T-helper 2 cell treated with Interferon-gamma antibody and Interleukin-4, amounts not matched to agents 100 ng/mL and 5 ng/mL, for 36 hours (primary cell): ENCODE results near the gene GFI1. TPM values are rescaled to one million over a fixed set of nuclear protein-coding genes. Genes with fewer than 3 reads are reported as not detected.
"Not testable (repeated sequence)": the region's sequence is repeated elsewhere in the genome, so short reads cannot be mapped to it uniquely, and the experiment has no call there.

Experiments
- intact Hi-C: fragments of 100-400 bp; cut with micrococcal nuclease; formaldehyde crosslinking; loops from one replicate; pipeline ENCODE4 v1.15.1; 2023
- total RNA-seq: library from RNA; stranded (reverse); gene quantifications from 2 replicates; pipeline ENCODE4 v1.2.3, GENCODE V29; 2022

The GFI1 gene
- total RNA-seq, 1 donor from 2014 or later, result 92.9 TPM

DNA sequence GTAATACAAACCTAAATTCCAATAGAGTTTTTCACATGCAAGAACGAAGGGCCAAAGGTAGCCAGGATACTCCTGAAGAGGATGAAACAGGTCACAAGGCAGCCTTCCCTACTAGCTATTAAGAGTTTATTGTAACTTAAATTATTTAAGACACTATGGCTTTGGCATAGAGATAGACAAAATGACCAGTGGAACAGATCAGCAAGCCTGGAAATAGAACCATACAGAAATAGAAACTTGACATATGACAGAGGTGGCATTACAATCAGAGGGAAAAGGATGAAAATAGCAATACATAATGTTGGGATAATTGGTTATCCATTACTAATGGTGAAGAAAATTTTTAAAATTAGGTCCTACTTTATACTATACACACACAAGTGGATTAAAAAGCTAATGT lies 16.5 kb downstream of the GFI1 start:
- intact Hi-C loops, result no loop called here

DNA sequence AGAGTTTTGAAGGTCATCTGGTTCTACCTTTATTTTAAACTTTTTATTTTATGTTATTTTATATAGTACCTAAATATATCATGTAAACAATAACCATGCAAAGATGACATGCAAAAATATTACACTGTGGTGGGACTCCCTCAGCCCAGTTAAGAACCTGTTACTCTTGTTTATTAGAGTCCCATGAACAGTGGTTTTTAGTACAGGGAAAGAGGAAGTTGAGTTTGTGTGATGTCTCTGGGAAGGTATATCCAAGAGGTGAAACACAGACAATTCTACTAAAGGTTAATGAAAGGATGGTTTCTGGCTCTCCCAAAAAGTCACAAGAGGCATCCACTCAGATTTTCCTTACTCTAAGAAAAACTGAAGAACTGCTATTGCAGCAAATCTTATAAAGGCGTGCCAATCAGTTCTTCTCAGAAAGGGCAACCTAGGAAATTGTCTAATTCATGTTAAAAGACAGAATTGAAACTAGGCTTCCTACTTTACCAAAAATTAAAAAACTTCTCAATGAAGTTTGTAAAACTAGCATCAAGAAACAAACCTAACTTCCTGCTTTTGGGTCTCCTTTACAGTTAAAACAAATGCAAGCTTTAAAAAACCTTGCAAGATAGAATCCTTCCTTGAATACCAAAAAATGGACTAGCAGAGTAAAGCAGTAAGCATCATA lies 19.9 kb downstream of the GFI1 start:
- intact Hi-C loops, result loop anchor here (2.0 kb wide), 1 partner anchor 18 kb away; no protein-coding TSS in a partner anchor

DNA sequence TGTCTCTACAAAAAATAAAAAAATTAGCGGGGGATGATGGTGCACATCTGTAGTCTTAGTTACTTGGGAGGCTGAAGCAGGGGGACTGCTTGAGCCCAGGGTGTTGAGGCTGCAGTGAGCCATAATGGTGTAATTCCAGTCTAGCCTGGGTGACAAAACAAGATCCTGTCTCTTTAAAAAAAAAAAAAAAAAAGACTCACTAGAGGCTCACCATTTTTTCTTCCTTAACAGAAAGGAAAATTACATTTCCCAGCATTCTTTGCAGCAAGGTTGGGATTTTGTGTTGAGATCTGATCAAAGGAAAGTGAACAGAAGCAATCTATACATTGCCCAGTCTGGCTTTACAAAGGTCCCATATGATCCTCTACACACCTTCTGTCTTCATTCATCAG lies 21.5 kb downstream of the GFI1 start:
- intact Hi-C loops, result no loop called here

DNA sequence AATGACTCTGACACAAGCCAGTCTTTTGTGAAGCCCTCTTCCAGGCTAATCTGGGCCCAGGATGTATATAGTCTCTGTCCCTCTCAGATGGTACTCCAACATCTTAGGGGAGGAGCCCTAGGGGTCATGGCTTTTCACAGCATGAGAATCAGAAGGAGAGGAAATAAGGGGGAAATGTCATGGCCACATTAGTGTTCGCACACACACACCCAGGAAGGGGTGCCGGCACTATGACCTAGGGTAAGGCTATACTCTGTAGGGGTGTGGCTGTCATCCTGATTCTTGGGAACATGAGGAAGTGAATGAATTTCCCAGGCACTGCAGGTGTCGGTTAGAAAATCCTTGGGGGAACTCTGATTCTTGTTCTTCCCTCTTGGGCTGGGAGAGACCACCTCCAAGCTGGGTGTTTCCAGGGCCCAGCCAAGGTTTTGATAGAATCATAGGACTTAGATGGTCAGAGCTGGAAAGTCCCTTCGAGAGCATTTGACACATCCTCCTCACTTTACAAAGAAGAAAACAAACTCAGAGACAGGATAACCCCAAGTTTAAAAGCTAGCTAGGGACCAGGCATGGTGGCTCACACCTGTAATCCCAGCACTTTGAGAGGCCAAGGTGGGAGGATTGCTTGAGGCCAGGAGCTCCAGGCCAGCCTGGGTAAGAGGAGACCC lies 22.0 kb downstream of the GFI1 start:
- intact Hi-C loops, result loop anchor here (5.0 kb wide), 2 partner anchors 52 to 147 kb away; no protein-coding TSS in a partner anchor

DNA sequence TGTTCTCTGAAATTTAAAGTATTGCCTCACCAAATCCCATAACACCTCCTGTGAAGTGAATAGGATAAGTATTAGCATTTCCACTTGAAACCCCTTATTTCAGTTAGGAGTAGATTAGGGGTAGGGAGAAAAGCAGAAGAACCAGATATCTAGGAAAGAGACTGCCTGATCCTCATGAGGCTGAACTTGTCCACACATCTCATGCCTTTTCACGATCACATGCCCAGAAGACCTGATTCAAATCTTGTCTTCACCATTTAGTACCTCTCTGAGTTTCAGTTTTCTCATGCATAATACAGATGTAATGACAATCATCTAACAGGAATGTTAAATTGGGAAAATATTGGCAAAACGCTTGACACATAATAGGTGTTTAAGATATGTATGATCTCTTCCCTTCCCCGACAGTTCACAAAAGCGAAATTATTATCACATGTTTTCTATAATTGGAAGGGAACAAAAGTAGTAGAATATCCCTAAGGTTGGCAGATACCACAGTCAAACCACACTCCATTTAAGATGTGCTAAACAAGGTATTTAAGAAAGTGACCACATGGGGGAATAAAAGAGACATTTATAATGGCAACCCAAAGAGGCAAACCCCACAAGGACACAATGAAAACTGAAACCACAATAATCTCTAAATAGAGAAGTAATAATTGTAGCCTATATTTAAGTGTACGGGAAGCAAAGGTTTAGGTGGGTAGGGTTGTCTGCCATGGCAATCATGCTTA lies 25.2 kb downstream of the GFI1 start:
- intact Hi-C loops, result loop anchor here (5.0 kb wide), 2 partner anchors 49 to 144 kb away; no protein-coding TSS in a partner anchor

DNA sequence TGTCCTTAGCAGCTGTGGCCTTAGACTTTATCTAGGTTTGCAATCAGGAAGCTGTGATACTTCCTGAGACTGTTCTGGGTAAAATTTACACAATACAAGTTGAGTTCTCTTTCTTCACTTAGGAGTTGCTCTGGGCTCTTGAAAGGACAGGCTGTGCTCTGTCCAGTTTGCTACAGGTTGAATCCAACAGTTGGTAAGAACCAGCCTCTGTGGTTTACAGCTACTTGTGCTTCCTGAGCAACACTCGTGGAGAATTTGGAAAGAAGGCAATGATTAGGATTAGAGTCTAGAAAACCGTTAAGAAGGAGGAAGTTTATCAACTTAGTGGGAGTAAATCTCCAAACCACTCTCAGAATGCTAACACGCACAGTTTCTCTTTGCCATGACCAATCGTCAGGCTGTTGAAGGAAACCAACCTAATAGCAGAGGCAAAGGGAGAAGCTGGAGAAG lies 26.8 kb downstream of the GFI1 start:
- intact Hi-C loops, result loop anchor here (5.0 kb wide), 2 partner anchors 48 to 143 kb away; no protein-coding TSS in a partner anchor

DNA sequence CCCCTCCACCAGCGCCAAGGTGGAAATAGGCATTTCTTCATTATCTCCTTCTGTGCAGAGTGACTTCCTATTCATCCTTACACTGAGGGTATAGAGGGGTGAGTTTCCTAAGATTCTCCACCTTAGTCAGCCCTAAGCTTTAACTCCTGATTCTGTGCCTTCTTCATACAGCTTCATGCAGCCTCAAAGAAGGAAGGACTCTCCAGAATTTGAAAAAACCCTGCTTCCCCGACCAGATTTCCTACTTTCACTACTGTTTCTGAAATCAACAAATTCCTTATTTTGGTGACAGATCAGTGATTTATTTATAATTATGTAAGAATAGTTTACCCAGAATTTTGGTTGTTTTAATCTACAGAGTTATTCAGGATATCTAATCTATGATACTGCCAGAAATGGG lies 28.6 kb downstream of the GFI1 start:
- intact Hi-C loops, result no loop called here

DNA sequence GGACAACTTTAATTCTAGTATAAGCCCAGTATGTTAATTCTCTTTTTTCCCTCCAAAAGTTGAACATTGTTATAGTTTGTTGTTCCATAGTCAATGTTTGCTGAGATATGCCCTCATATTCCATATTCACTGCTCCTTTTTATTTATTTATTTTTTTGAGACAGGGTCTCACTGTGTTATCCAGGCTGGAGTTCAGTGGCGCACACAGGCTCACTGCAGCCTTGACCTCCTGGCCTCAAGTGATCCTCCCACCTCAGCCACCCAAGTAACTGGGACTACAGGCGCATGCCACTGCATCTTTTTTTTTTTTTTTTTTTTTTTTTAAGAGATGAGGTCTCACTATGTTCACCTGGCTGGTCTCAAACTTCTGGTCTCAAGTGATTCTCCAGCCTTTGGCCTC lies 38.7 kb downstream of the GFI1 start:
- intact Hi-C loops, result no loop called here

DNA sequence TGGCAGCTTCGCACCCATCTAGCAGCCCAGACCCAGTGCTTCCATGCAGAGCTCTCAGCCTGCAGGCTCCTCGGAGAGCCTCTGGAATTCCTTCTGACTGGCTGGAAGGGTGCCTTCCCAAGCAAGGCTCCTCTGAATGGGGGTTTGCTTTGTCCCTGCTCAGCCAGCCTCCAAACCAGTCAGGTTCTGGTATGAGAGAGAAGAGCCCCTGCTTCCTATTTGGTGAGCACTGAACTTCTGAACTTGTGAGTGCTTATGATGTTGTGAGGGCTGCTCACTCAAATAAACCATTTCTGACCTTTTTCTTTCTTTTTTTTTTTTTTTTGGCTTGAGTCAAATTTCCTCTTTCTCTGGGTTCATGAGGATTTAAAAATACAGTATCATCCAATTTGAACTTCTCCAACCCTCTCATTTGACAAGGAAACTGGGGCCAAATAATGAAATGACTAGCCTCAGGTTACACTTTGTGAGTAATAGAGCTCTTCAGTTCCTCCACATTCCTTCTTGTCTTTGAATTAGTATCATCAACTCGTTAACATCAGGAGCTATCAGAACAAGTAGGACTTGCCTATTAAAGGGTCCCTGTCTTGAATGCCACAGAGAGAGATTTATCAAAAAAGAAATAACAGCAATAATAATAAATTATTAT lies 39.6 kb downstream of the GFI1 start:
- intact Hi-C loops, result no loop called here

DNA sequence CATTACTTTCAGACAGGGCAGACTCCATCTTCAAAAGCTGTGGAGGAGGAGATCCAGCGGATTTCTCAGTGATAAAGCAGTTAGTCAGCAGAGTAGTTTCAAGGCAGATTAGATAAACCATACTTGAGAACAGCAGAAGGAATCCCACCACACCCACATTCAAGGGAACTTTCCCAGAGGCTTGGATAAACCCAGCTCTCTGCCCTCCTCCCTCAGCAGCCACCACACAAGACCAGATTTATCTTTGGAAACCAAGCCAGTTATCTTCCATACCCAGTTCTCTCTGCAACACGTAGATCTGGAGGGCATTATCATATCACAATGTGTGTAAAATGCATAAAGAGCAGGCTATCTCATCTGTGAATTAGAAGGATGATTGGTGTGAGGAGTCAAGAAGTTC lies 40.2 kb downstream of the GFI1 start:
- intact Hi-C loops, result no loop called here

DNA sequence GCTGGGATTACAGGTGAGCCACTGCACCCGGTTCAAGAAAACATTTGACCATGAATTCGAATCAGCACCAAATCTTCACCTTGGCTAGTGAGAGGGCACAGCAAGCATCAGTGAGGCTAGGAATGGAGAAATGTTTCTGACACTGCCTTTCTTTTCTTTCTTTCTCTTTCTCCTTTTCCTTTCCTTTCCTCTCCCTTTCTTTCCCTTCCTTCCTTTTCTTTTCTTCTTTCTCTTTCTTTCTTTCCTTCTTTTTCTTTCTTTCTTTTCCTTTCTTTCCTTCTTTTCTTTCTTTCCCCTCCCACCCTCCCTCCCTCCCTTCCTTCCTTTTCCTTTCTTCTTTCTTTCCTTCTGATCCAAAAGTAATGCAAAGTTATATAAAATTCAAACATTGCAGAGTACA lies 40.9 kb downstream of the GFI1 start:
- intact Hi-C loops, result no loop called here

DNA sequence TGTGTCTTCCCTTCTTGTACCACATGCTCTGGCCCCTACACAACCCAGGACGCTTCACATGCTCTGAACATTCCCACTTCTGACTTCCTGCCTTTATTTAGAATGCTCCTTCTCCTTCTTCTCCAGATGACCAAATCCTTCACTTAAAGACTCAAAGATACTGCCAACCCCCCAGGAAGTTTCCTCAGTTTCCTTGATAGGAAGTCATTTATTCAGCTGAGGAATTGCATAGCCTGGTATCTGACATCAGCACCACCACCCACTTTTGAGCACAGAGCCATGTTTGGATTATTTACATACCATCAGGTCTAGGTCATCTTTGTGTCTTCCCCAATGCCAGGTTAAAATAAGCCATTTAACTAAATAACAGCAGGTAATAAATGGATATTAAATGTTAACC lies 42.4 kb downstream of the GFI1 start:
- intact Hi-C loops, result no loop called here

DNA sequence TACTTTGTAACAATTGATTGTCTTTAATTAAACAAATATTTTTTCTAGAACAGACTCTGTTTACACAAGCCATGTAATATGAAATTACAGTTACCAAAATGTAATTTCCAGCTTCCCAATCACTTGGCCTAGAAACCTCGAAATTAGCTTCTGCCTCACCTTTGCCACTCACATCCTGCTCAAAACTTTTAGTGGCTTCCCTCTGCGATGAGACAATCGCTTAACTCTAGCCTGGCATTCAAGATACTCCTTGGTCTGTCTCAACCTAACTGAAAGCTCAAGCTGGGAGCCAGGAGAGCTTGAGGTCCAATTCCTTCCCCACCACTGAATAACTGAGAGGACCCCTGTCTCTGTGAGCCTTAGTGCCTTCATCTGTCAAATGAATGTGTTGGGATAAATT lies 42.8 kb downstream of the GFI1 start:
- intact Hi-C loops, result no loop called here

DNA sequence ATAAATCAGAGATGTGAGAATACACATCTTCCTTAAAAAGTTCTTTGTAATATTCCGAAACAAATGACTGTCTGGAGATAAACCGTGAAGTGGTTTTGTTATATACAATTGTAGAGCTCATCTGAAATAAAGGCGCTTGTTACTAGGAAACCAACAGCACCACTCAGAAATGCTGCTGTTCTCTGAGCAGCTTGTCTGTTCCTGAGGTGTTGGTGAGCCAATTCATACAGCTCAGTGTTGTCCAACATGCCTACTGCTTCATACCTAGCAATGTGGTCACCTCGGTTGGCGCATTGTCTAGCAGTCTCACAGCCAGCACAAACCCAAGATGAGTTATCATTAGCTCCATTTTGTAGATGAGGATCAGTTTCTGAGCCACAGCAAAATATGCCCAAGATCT lies 44.4 kb downstream of the GFI1 start:
- intact Hi-C loops, result no loop called here

DNA sequence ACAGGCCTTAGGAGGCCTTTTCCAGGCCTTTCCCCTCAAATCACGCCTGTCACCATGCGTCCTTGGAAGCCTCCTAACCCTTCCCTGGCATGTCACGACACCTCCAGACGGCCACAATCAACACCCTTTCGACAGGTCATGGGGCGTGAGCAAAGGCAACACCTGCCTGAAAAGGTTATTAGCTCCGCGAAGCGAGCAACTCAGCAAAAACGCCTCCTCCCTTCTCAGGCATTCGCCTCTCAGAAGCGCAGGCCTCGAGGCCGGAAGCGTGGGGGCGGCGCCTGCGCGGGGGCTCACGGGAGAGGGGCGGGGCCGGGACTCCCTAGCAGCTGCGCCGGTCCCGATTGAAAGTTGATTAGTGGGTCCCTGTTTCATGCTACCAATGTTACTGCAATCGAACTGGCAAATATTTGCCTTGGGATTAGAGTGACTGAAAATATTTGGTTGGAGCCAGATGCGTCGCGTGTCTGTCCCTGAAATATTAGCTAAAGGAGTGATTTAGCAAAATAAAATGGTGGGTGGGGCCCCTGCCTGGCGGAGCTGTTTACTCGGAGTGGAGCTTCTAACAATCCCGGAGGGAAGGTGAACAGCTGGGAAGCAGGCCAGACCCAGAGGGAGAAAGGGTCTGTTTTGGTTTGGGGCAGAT lies 44.9 kb downstream of the GFI1 start:
- intact Hi-C loops, result no loop called here

DNA sequence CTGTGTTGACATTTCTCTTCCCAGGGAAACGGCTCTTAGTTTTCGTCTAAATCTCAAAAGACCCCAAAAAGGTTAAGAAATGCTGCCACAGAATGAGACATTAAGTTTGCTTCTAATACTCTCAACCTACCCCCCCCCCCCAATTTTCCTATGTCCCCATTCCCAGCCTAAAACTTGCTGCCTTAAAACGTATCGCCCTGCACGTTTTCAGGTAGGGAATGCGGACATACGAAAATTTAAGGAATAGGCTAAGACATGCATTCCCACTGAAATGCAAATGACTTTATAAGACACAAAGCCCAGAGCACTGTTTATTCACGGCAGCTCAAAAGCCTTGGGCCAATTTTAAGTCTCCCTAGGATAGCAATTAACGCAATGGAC lies 45.4 kb downstream of the GFI1 start:
- intact Hi-C loops, result no loop called here

DNA sequence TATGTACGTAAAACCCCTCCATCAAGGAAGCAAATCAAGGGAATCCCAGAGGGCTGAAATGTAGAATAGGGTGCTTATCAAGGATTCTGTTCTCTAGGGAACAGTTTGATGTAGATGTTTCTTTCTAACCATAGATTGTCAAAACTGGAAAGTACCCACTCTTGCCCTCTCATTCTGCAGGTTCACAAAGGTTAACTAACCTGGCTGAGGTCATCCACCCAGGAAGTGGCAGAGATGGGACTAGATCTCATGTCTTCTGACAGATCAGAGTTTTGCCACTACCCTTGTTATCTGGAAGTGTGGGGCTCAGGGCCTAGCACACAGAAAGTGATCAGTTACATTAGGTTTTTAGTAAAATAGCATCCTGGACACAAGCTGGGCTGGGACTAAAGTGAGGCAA lies 47.4 kb downstream of the GFI1 start:
- intact Hi-C loops, result no loop called here

DNA sequence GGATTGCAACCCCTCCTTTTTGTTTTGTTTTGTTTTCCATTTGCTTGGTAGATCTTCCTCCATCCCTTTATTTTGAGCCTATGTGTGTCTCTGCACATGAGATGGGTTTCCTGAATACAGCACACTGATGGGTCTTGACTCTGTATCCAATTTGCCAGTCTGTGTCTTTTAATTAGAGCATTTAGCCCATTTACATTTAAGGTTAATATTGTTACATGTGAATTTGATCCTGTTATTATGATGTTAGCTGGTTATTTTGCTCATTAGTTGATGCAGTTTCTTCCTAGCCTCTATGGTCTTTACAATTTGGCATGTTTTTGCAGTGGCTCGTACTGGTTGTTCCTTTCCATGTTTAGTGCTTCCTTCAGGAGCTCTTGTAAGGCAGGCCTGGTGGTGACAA lies 52.2 kb downstream of the GFI1 start:
- intact Hi-C loops, result not testable (repeated sequence)

DNA sequence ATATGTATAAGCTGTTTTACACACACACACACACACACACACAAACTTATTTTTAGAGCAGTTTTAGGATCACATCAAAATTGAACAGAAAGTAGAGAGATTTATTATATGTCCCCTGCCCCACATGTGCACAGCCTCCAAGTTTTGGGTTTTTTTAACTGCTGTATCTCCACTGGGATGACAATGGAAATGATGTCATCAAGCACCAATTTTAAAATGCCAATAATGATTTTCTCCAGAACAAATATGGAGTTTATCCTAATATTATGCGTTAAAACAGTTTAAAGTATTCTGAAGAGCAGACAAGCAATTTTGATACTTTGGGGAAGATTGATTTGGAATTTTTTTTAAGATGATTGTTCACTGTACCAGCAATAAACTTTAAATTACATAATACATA lies 56.7 kb downstream of the GFI1 start:
- intact Hi-C loops, result no loop called here

DNA sequence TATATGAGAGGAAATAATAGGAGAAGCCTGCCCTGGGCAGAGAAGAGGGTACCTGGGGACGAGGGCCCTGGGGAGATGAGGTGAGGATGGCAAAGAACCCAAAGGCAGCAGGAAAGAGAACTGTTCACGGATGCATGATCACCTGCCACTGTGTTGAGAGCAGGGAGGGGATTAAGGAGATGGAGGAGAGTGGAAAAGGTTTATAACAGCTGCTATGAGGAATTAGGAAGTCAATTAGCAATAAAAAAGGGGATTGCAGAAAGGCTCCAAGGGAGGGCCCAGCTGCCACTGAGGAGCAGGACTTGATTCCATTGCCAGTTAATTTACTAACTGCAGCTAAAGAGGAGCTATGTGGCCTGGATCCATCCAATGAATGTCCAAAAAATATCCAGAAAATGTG lies 61.1 kb downstream of the GFI1 start:
- intact Hi-C loops, result no loop called here
